HG03039 (cell line): ENCODE data around the gene PHACTR1.
"Not testable (repeated sequence)": the region's sequence is repeated elsewhere in the genome, so short reads cannot be mapped to it uniquely, and the experiment has no call there.

Experiments used
- ATAC-seq: cut with Tn5 transposase; IDR thresholded peaks from one replicate; pipeline ENCODE4 v1.9.1; 2021; ENCODE audit warnings: mild to moderate bottlenecking, moderate library complexity; ENCODE audit not compliant: unreplicated experiment

PHACTR1 gene

GRCh38 chr6:12943549-12943948 is 227.0 kb downstream of the PHACTR1 start:
- no peak for ATAC-seq

- no peak for ATAC-seq
Observed at GRCh38 chr6:12944001-12944400, 227.4 kb downstream of the PHACTR1 start.

- ATAC-seq = not testable (repeated sequence)
Observed at GRCh38 chr6:12944528-12944927, 228.0 kb downstream of the PHACTR1 start.

GRCh38 chr6:12947151-12947871 is 230.7 kb downstream of the PHACTR1 start:
- no peak for ATAC-seq

- no peak for ATAC-seq
Observed at GRCh38 chr6:12947967-12948366, 231.4 kb downstream of the PHACTR1 start.

GRCh38 chr6:12950976-12951375 is 234.4 kb downstream of the PHACTR1 start:
- no peak for ATAC-seq

- ATAC-seq = no peak
Observed at GRCh38 chr6:12951415-12951814, 234.8 kb downstream of the PHACTR1 start.

GRCh38 chr6:12952318-12952717 is 235.8 kb downstream of the PHACTR1 start:
- ATAC-seq = no peak

GRCh38 chr6:12955956-12956355 is 239.4 kb downstream of the PHACTR1 start:
- ATAC-seq = no peak

GRCh38 chr6:12956991-12957320 is 240.4 kb downstream of the PHACTR1 start:
- ATAC-seq = no peak

GRCh38 chr6:12957321-12958051 is 240.9 kb downstream of the PHACTR1 start:
- no peak for ATAC-seq

GRCh38 chr6:12958052-12958706 is 241.6 kb downstream of the PHACTR1 start:
- no peak for ATAC-seq

- ATAC-seq = no peak
Observed at GRCh38 chr6:12961761-12962160, 245.2 kb downstream of the PHACTR1 start.

- no peak for ATAC-seq
Observed at GRCh38 chr6:12962529-12962928, 246.0 kb downstream of the PHACTR1 start.

GRCh38 chr6:12962987-12963386 is 246.4 kb downstream of the PHACTR1 start:
- no peak for ATAC-seq

- ATAC-seq = no peak
Observed at GRCh38 chr6:12963567-12963966, 247.0 kb downstream of the PHACTR1 start.

- ATAC-seq = no peak
Observed at GRCh38 chr6:12967686-12968085, 251.1 kb downstream of the PHACTR1 start.

- ATAC-seq = no peak
Observed at GRCh38 chr6:12968290-12968689, 251.7 kb downstream of the PHACTR1 start.

- no peak for ATAC-seq
Observed at GRCh38 chr6:12968839-12969558, 252.4 kb downstream of the PHACTR1 start.

GRCh38 chr6:12969966-12970365 is 253.4 kb downstream of the PHACTR1 start:
- no peak for ATAC-seq

GRCh38 chr6:12973386-12973785 is 256.8 kb downstream of the PHACTR1 start:
- ATAC-seq = no peak
